EH (cell line): ENCODE data around the gene ZYG11A.
"Not testable (repeated sequence)": the region's sequence is repeated elsewhere in the genome, so short reads cannot be mapped to it uniquely, and the experiment has no call there.

Experiments used
- DNase-seq: peaks from one replicate; pipeline ENCODE4 v3.0.0-alpha.2; 2015; ENCODE audit warnings: low read depth

The ZYG11A gene

DNA sequence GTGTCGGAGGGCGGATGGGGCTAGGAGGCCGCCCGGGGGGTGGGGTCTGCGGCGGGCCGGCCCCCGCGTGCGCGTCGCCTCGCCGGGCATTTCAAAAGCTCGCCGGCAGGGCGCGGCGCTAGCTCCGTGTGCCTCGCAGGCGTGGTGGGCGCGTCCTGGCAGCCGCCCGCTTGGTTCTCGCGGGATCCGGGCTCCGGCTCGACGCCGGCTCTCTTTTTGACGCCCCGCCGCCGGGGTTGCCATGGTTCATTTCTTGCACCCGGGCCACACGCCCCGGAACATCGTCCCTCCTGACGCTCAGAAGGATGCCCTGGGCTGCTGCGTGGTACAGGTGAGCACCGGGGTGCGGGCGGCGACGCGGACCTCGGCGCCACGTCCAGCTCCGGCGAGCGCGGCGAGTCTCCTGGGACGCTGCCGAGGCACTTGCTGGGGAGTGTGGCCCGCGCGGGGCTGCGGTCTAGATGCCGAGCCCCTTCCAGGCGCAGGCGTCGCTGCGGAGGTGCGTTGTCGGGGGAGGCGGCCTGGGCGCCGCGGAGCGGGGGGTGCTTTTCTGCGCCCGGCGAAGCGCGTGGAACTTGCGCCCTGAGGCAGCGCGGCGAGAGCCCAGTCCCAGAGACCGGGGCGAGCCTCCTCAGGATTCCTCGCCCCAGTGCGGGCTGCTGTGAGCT is at the start of gene ZYG11A:
Gene ZYG11A (plus strand): TSS at position 118 of the 668 bp plus-strand sequence. CDS start 124 bp downstream, at position 242.
- DNase-seq: peak; percentile 84

DNA sequence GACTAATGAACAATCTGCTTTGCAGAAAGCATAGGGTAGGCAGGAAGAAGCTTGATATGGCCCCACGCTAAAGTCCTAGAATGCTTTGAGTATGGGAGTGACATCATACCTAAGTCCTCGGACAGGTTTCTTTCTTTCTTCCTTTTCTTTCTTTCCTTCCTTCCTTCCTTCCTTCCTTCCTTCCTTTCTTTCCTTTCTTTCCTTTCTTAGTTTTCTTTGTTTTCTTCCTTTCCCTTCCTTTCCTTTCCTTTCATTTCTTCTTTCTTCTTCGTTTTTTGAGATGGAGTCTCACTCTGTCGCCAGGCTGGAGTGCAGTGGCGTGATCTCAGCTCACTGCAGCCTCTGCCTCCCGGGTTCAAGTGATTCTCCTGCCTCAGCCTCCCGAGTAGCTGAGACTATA is 48.8 kb upstream of the ZYG11A start:
- not testable (repeated sequence) for DNase-seq

DNA sequence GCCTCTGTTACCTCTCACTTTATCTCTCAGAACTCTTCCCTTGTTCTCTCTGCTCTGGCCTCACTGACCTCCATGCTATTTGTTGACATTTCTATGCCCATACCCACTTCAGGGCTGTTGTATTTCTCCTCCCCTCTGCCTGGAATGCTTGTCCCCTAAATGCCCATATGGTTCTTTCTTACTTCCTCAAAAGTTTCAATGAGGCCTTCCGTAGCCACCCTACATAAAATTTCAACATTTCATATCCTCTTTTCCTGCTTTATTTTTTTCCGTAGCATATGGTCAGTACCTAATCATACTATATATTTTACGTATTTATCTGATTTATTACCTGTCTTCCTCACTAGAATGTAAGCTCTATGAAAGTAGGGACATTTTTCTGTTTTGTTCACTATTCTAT is 47.1 kb upstream of the ZYG11A start:
- DNase-seq: no peak

DNA sequence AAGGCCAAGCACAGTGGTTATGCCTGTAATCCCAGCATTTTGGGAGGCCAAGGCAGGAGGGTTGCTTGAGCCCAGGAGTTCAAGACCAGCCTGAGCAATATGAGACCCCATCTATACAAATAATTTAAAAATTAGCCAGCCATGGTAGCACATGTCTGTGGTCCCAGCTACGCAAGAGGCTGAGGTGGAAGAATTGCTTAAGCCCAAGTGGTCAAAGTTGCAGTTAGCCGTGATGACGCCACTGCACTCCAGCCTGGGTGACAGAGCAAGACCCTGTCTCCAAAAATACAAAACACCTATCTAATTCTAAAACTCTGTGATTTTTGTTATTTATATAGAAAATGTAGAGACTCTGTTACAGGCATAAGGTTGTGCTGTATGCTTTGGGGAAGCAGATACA is 44.2 kb upstream of the ZYG11A start:
- DNase-seq: no peak

DNA sequence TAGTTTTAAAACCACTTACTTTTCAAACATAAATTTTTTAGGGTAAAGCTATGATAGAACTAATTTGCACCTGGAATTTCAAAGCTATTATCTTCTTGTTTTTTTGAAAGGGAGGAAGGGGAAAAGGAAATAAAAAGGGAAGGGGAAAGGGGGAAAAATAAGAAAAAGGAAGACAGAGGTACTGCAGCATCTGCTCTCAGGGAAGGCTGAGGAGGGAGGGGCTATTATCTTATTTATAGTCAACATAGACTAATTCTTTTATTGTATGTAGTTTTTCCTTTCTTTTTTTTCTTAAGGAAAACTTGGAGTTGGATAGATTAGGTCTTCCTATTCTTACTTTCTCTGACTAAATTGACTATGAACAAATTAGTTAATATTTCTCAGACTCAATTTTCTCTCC is 41.5 kb upstream of the ZYG11A start:
- DNase-seq: no peak

DNA sequence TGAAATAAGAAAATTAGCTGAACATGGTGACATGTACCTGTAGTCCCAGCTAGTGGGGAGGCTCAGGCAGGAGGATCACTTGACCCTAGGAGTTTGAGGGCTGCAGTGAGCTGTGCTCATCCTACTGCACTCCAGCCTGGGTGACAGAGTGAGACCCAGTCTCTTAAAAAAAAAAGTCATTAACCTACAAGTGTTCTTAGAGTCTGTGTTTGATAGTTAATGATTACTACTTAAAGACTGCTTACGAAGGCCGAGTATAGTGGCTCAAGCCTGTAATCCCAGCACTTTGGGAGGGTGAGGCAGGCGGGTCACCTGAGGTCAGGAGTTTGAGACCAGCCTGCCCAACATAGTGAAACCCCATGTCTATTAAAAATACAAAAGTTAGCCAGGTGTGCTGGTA is 38.5 kb upstream of the ZYG11A start:
- not testable (repeated sequence) for DNase-seq

DNA sequence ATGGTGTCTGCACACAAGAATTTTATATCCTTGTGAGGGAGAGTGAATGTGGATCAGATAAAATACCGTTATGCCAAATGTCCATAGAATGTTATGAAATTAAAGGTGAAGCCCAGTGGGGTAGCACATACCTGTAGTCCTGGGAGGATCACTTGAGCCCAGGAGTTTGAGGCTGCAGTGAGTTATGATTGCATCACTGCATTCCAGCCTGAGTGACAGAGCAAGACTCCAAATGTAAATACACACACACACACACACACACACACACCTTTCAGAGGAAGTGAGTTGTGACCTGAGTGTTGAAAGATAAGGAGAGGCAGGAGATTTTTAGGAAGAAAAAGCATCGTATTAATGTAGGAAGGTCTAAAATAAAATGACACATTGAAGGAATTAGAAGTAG is 28.1 kb upstream of the ZYG11A start:
- peak; percentile 23 for DNase-seq

DNA sequence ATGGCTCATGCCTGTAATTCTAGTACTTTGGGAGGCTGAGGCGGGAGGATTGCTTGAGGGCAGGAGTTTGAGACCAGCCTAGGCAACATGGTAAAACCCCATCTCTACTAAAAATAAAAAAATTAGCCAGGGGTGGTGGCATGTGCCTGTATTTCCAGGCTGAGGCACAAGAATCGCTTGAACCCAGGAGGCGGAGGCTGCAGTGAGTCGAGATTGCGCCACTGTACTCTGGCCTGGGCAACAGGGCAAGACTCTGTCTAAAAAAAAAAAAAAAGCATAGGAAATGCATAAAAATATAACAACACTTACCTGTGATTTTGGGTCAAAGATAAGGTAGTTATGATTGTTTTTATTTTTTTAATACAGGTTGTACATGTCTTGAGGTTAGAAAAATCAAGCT is 21.7 kb upstream of the ZYG11A start:
- not testable (repeated sequence) for DNase-seq

DNA sequence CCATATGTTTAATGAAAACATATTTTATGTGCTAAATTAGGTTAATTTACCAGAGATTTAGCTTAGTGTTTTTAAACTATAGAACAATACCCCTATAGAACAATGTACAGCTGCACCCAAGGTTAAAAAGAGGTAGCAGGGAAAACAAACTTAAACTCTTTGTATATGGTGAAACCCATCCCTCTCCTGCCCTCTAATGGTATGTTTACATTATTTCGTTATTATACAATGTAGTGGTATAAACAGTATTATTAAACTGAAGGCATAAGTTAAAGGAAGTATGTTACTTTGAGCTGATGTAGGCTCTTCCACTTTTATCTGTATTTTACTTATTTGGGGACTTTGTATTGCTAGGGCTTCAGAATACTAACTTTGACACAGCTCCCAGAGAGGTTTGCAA is 16.7 kb upstream of the ZYG11A start:
- peak; percentile 9 for DNase-seq

DNA sequence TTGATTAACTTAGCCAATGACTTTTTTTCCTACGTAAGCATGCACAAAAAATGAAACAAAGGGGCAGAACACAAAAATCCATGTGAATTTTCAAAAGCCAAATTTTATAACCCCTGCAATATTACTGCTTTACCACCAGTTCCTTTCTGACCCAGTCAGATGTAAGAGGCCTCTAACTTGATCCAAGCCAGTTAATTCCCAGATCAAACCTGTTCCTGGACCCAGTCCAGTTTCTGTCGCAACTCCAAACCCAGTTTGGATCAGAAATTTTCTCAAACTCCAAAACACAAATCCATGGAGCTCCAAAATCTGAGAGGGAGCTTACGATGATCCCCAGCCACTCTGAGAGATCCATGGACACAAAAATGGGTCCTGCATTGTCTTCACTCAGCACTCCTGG is 7.8 kb upstream of the ZYG11A start:
- DNase-seq: no peak

DNA sequence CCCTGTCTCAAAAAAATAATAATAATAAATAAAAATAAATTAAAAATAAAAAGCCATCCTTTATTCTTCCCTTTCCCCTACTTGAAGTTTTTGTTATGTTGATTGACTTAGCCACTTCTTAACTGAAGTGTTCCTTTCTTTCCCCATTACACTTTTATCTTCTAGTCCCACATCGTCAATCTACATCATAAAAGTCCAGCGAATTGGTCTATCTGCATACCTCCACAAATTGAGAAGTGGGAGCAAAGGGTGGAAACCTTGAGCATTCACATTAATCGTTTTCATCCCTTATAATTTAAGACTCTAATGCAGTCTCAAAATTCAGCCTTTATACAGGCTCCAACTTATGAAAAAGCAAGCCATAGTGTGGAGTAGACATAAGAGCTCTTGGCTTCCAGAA is 6.5 kb upstream of the ZYG11A start:
- DNase-seq: no peak

DNA sequence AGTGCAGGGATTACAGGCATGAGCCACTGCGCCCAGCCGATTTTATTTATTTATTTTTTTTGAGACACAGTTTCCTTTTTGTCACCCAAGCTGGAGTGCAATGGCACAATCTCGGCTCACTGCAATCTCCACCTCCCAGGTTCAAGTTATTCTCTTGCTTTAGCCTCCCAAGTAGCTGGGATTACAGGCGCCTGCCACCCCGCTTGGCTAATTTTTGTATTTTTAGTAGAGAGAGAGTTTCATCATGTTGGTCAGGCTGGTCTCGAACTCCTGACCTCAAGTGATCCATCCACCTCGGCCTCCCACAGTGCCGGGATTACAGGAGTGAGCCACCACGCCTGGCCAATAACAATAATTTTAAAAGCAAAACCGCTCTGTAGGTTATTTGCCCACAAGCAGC is 3.4 kb upstream of the ZYG11A start:
- not testable (repeated sequence) for DNase-seq

DNA sequence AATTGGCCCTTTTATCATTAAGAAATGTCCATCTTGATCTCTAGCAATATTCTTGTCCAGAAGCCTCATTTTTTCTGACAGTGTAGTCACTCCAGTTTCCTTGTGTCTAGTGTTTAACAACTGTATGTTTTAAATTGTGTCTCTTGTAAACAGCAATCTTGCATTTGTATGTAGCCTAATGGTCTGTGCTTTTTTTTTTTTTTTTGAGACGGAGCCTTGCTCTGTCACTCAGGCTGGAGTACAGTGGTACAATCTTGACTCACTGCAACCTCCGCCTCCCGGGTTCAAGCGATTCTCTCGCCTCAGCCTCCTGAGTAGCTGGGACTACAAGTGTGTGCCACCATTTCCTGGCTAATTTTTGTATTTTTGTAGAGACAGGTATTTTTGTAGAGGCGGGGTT is 2.6 kb downstream of the ZYG11A start:
- not testable (repeated sequence) for DNase-seq

DNA sequence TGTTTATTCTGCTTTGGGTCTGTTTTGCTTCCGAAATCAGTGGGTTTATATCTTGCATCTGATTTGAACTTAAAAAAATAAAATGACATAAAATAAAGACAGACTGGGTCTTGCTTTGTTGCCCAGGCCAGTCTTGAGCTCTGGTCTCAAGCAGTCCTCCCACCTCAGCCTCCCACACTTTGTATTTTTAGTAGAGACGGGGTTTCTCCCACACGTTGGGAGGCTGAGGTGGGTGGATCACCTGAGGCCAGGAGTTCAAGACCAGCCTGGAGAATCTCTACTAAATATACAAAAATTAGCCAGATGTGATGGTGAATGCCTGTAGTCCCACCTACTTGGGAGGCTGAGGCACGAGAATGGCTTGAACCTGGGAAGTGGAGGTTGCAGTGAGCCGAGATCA is 5.9 kb downstream of the ZYG11A start:
- no peak for DNase-seq

DNA sequence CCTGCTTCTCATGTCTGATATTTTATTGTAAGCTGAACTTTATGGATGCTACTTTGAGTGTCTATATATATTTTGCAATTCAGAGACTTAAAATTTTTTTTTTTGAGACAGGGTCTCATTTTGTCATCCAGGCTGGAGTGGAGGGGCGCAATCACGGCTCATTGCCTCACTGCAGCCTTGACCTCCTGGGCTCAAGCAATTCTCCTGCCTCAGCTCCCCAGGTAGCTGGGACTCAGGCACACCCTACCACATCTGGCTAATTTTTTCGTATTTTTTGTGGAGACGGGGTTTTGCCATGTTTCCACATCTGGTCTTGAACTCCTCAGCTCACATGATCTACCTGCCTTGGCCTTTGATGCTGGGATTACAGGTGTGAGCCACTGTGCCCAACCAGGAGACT is 8.4 kb downstream of the ZYG11A start:
- no peak for DNase-seq

DNA sequence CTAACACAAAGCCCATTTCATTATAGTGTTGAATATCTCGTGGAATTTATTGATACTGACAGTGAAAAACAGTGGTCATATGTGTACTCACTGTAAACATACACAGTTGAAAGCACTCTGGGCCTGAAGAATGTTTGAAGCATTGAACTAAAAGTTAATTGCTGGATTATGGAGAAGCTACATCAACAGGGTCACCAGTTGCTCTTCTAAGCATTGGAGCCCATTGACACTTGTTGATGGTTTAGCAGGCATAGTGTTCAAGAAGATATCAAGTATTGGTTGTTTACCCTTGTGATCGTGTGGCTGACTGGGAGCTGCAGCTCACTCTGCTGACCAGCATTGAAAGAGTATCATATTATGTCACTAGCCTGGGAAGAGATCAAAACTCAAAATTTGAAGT is 10.3 kb downstream of the ZYG11A start:
- DNase-seq: no peak

DNA sequence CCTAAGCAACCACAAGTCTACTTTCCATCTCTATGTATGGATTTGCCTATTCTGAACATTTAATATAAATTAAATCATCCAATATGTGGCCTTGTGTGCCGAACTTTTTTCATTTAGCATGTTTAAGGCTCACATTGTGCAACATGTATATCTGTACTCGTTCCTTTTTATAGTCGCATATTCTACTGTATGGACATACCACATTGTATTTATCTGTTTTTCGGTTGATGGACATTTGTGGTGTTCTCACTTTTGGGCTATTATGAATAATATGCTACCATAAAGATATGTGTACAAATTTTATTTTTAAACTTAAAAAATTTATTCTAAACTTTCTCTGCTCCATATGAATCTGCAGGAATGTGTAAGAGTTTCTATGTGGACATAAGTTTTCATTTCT is 13.0 kb downstream of the ZYG11A start:
- no peak for DNase-seq

DNA sequence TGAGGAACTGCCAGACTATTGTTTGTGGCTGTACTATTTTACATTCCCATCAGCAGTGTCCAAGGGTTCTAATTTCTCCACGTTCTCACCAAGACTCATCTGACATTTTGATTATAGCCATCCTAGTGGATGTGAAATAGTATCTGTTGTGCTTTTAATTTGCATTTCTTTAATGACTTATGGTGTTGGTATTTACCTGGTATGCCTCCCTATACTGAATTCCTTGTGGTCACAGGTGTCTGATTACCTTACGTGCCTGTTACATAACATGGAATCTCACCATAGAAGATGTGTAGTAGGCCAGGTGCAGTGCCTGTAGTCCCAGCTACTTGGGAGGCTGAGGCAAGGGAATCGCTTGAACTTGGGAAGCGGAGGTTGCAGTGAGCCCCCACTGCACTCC is 13.5 kb downstream of the ZYG11A start:
- no peak for DNase-seq

DNA sequence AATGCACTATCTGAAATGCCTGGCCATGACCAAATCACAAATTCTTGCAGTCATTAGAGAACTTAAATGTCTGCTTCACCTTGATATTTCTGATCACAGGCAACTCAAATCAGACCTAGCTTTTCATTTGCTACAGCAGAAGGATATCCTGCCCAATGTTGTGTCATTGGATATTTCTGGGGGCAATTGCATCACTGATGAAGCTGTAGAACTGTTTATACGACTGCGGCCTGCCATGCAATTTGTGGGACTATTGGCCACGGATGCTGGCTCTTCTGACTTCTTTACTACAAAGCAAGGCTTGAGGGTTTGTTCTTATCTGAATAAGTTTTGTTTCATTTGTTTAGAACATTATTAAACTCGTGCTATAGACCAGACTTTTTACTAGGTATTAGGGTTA is 14.9 kb downstream of the ZYG11A start:
- DNase-seq: no peak

DNA sequence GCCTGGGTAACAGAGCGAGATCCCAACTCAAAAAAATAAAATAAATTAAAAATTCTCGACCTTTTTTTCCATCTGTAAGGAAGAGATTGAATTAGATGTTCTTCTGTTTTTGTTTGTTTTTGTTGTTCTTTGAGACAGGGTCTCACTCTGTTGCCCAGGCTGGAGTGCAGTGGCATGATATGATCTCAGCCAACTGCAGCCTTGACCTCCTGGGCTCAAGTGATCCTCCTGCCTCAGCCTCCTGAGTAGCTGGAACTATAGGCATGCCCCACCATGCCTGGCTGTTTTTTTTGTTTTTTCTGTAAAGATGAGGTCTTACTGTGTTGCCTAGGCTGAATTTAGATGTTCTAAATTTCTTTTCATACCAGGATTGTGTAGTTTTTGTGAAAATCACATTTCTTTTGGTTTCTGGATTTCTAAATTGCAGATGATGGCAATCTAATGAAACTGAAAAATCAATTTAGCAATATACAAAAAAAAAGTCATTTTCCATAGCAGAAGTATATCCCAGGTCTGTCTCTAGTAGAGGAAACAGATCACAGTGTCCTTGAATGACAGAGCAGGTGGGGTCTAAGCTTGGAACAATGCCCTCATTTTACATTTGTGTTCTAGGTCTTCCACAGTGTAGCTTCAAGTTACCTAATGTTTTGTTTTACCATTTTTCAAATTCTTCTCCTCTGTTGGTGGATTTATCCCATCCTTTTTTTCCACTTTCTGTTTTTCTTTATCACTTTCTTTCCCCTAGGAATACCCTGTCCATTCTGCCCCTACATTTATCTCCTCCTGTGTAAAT is 20.3 kb downstream of the ZYG11A start:
- no peak for DNase-seq

DNA sequence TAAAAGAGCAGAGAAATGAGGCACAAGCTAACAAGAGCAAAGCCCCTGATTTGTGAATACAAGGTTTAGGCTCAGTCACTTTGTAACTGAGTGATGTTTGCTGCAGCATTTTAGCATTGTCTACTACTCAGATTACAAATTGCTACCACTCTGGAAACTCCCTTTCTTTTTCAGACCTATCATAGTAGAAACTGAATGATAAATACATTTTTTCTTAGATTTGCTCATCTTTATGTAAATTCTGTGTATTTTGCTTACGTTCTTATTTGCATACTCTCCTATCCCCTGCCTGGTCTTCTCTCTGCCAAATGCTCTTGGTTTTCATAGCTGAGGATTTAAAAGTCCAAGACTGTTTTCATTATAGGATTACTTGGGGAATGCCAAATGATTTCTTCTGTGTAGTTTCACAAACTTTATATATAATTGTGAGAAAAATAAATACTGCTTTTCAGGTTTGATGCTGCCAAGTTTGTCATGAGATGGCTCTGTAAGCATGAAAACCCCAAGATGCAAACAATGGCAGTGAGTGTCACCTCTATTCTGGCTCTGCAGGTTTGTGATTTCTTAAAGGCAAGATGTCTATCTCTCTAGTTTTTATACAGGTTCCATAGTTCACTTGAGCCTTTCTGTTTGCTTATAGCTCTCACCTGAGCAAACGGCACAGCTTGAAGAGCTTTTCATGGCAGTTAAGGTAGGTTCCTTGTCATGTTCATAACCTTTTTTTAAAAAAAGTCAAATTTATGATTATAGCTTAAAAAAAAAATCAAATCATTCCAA is 24.7 kb downstream of the ZYG11A start:
- DNase-seq: no peak

DNA sequence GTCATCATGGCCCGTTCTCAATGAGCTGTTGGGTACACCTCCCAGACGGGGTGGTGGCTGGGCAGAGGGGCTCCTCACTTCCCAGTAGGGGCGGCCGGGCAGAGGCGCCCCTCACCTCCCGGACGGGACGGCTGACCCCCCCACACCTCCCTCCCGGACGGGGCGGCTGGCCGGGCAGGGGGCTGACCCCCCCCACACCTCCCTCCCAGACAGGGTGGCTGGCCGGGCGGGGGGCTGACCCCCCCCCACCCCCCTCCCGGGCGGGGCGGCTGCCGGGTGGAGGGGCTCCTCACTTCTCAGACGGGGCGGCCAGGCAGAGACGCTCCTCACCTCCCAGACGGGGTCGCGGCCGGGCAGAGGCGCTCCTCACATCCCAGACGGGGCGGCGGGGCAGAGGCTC is 27.2 kb downstream of the ZYG11A start:
- not testable (repeated sequence) for DNase-seq

DNA sequence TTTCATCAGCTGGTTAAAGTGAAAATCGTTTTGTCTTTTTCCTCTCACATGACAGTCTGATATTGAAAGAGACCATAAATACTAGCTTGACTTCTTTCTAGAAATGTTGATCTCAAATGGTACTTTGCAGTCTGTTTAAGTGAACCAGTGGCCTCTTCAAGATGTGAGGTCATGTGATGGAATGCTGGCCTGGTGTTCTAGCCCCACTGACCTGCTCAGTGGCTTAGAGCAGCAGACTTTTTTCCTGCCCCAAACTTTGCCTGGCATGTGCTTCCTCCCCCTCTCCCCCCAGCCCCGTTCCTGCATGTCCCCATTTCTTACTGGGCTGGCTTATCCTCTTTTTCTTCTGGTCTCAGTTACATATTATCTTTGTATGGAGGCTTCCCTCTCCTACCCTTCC is 34.3 kb downstream of the ZYG11A start:
- DNase-seq: no peak
